ENCODE data around the gene F7. TPM values are rescaled to one million over a fixed set of nuclear protein-coding genes. Genes with fewer than 3 reads are reported as not detected.

Gene F7
- total and polyA plus RNA-seq, 2 of the 4 experiments (the other 2 are of a cell fraction), result under 0.01 to 0.07 TPM

- Histone ChIP-seq H3K18ac (ENCODE audit: low read depth, low read length) (no peak overlapping the region), H3K4me3 (ENCODE audit: insufficient read depth, low read depth, low read length) (no peak overlapping the region), H2BK120ac (ENCODE audit: low read depth, low read length) (no peak overlapping the region), H2BK20ac (ENCODE audit: low read depth, low read length) (no peak overlapping the region), H3K56ac (ENCODE audit: extremely low read depth, insufficient read depth, low read length) (no peak overlapping the region), H3K79me1 (ENCODE audit: low read depth in 1 of 2, low read length in 2 of 2) (no peaks in the 10 kb centered on the region), H4K5ac (ENCODE audit: low read depth, low read length) (no peak overlapping the region), H3K9me3 (ENCODE audit: control insufficient read depth, insufficient read depth, low read length) (peaks cover 5% of the 10 kb centered on the region; the same call in 1 of the 2 replicates), H2BK5ac (ENCODE audit: low read depth, low read length, poor library complexity, severe bottlenecking) (no peak overlapping the region), H2AK9ac (replicated peaks; ENCODE audit: low read depth, low read length, poor library complexity) (no peak overlapping the region), H3K9me1 (ENCODE audit: insufficient read depth, low read length) (no peaks in the 10 kb centered on the region), H3K4ac (ENCODE audit: low read depth, low read length) (no peak overlapping the region), H2BK15ac (ENCODE audit: low read depth, low read length) (no peak overlapping the region), H4K20me1 (ENCODE audit: insufficient read depth, low read length) (no peaks in the 10 kb centered on the region; the same call in 1 of the 2 replicates), H3K27me3 (ENCODE audit: control insufficient read depth, insufficient read depth, low read length) (peaks cover 27% of the 10 kb centered on the region), H2AK5ac (ENCODE audit: low read depth, low read length) (no peak overlapping the region), H3K4me1 (ENCODE audit: control insufficient read depth, insufficient read depth, low read length) (no peaks in the 10 kb centered on the region), H3K23ac (ENCODE audit: low read depth, low read length) (no peak overlapping the region), H3K9ac (ENCODE audit: low read depth, low read length) (no peak overlapping the region), H3K36me3 (ENCODE audit: control insufficient read depth, insufficient read depth, low read length) (no peaks in the 10 kb centered on the region), H3K14ac (replicated peaks; ENCODE audit: low read depth, low read length) (no peak overlapping the region), H2AFZ (replicated peaks; ENCODE audit: low read length, poor library complexity) (no peak overlapping the region), H3K27ac (ENCODE audit: insufficient read depth, low read length) (no peak overlapping the region), H4K8ac (ENCODE audit: low read depth in 2 of 2, low read length in 2 of 2) (no peak overlapping the region), H4K91ac (ENCODE audit: insufficient read depth, low read depth, low read length) (no peak overlapping the region), H3K4me2 (ENCODE audit: low read depth, low read length) (no peak overlapping the region)
- TF ChIP-seq SMC3 (IDR thresholded peaks at IDR 0.05; ENCODE audit: low read depth, low read length) (no peak), RAD21 (IDR thresholded peaks at IDR 0.05; ENCODE audit: low read length) (no peak), CTCF (conservative IDR thresholded peaks at IDR 0.05; ENCODE audit: low read depth, low read length) (no peak), RFX5 (IDR thresholded peaks at IDR 0.05; ENCODE audit: low read depth, low read length) (no peak), POLR2A (IDR thresholded peaks at IDR 0.05; ENCODE audit: low read depth, low read length) (no peak), FOS (IDR thresholded peaks at IDR 0.05; ENCODE audit: low read depth, low read length) (no peak), MAFK (IDR thresholded peaks at IDR 0.05; ENCODE audit: low read depth, low read length) (no peak), CHD1 (IDR thresholded peaks at IDR 0.05; ENCODE audit: low read depth, low read length) (no peak), CEBPB (IDR thresholded peaks at IDR 0.05; ENCODE audit: low read depth, low read length) (no peak), NFE2L2 (IDR thresholded peaks at IDR 0.05; ENCODE audit: low read depth, low read length) (no peak), MAZ (IDR thresholded peaks at IDR 0.05; ENCODE audit: borderline replicate concordance, low read depth, low read length) (no peak), BHLHE40 (IDR thresholded peaks at IDR 0.05; ENCODE audit: low read depth, low read length) (no peak), USF2 (IDR thresholded peaks at IDR 0.05; ENCODE audit: low read depth, low read length) (no peak), MXI1 (IDR thresholded peaks at IDR 0.05; ENCODE audit: borderline replicate concordance, low read depth, low read length) (no peak)
- DNase-seq (no peak), ATAC-seq (ENCODE audit: low read depth) (no peak)
- in situ Hi-C loops (cut with MboI; ENCODE audit: low sequenced_read_pairs), result no loop called here
- CTCF ChIA-PET, result no interaction called here
- intact Hi-C loops (cut with micrococcal nuclease), result no loop called here
- dilution Hi-C loops (cut with HindIII; ENCODE audit: low sequenced_read_pairs, unreplicated experiment), result no loop called here
- no TSS peak for BruUV-seq (replicated peaks)
- 44% methylated on average over 1 of the region's 1 CpG; no CpG with 5 or more reads in 1 of the 2 experiments for WGBS, 2 experiments (ENCODE audit: extremely low coverage in 2 of 2, insufficient read length in 1 of 2)
- POLR2A ChIA-PET (ENCODE audit: unreplicated experiment), result no interaction called here
Observed at GRCh38 chr13:113057084-113057483, 48.5 kb upstream of the F7 start.
